ENCODE data around the gene ZMIZ1.

DNA sequence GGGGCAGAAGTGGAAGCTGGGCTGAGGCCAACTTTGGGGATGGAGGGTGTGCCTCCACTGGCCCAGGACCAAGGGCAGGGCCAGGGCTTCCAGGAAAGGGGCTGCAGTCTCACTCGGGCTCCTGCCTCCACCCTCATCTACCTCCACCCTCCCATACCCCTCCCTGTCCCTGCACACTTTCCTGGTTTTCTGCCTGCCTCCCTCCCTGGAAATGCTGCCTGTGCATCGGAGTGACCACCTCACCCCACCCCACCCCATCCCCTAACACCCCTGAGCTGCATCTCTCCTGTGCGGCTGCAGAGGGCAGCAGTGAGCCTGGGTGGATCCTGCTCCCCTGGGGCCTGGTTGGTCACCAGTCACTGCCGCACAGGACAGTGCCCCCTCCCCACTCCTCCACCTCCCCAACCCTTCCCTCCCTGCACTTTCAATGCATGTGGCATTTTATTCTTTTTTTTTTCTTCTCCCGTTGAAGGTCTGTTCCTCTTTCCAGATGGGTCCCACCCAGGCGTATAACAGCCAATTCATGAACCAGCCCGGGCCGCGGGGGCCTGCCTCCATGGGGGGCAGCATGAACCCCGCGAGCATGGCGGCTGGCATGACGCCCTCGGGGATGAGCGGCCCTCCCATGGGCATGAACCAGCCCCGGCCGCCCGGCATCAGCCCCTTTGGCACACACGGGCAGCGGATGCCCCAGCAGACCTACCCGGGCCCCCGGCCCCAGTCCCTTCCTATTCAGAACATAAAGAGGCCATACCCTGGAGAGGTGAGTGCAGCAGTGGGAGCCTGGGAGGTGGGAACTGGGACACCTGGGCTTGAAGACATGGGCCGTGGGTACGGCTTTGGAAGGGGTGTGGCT lies 224.4 kb downstream of the ZMIZ1 start:
- TF ChIP-seq, protein P1, sequence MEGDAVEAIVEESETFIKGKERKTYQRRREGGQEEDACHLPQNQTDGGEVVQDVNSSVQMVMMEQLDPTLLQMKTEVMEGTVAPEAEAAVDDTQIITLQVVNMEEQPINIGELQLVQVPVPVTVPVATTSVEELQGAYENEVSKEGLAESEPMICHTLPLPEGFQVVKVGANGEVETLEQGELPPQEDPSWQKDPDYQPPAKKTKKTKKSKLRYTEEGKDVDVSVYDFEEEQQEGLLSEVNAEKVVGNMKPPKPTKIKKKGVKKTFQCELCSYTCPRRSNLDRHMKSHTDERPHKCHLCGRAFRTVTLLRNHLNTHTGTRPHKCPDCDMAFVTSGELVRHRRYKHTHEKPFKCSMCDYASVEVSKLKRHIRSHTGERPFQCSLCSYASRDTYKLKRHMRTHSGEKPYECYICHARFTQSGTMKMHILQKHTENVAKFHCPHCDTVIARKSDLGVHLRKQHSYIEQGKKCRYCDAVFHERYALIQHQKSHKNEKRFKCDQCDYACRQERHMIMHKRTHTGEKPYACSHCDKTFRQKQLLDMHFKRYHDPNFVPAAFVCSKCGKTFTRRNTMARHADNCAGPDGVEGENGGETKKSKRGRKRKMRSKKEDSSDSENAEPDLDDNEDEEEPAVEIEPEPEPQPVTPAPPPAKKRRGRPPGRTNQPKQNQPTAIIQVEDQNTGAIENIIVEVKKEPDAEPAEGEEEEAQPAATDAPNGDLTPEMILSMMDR (tag by site-specific recombination; IDR thresholded peaks at IDR 0.05) = peak; percentile 53
- no peak for TF ChIP-seq ZEB2 (tag by site-specific recombination; IDR thresholded peaks at IDR 0.05)
- TF ChIP-seq MEIS1 (CRISPR knock-in tag; IDR thresholded peaks at IDR 0.05; ENCODE audit: borderline replicate concordance) = no peak
- TF ChIP-seq, protein P2, sequence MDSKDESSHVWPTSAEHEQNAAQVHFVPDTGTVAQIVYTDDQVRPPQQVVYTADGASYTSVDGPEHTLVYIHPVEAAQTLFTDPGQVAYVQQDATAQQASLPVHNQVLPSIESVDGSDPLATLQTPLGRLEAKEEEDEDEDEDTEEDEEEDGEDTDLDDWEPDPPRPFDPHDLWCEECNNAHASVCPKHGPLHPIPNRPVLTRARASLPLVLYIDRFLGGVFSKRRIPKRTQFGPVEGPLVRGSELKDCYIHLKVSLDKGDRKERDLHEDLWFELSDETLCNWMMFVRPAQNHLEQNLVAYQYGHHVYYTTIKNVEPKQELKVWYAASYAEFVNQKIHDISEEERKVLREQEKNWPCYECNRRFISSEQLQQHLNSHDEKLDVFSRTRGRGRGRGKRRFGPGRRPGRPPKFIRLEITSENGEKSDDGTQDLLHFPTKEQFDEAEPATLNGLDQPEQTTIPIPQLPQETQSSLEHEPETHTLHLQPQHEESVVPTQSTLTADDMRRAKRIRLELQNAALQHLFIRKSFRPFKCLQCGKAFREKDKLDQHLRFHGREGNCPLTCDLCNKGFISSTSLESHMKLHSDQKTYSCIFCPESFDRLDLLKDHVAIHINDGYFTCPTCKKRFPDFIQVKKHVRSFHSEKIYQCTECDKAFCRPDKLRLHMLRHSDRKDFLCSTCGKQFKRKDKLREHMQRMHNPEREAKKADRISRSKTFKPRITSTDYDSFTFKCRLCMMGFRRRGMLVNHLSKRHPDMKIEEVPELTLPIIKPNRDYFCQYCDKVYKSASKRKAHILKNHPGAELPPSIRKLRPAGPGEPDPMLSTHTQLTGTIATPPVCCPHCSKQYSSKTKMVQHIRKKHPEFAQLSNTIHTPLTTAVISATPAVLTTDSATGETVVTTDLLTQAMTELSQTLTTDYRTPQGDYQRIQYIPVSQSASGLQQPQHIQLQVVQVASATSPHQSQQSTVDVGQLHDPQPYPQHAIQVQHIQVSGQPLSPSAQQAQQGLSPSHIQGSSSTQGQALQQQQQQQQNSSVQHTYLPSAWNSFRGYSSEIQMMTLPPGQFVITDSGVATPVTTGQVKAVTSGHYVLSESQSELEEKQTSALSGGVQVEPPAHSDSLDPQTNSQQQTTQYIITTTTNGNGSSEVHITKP (tag by site-specific recombination; IDR thresholded peaks at IDR 0.05) = no peak
- TF ChIP-seq ZNF274 (IDR thresholded peaks at IDR 0.05; ENCODE audit: low read length) = no peak
- no peak for TF ChIP-seq ZNF274 (tag by site-specific recombination; IDR thresholded peaks at IDR 0.05; ENCODE audit: borderline replicate concordance)
- TF ChIP-seq ZNF768 (tag by site-specific recombination; IDR thresholded peaks at IDR 0.05) = no peak
- TF ChIP-seq ZNF211 (tag by site-specific recombination; IDR thresholded peaks at IDR 0.05; ENCODE audit: low read depth) = no peak
- TF ChIP-seq YY1 (tag by site-specific recombination; IDR thresholded peaks at IDR 0.05) = no peak
- TF ChIP-seq ZNF132 (tag by site-specific recombination; IDR thresholded peaks at IDR 0.05; ENCODE audit: borderline replicate concordance) = no peak
- no peak for TF ChIP-seq SETDB1 (IDR thresholded peaks at IDR 0.05; ENCODE audit: insufficient read length, low read length)

Data from HEK293 (cell line).